ENCODE data around the gene TENM4. TPM values are rescaled to one million over a fixed set of nuclear protein-coding genes. Genes with fewer than 3 reads are reported as not detected.

The TENM4 gene
- polyA plus RNA-seq, 1 experiment = 0.39 TPM

DNA sequence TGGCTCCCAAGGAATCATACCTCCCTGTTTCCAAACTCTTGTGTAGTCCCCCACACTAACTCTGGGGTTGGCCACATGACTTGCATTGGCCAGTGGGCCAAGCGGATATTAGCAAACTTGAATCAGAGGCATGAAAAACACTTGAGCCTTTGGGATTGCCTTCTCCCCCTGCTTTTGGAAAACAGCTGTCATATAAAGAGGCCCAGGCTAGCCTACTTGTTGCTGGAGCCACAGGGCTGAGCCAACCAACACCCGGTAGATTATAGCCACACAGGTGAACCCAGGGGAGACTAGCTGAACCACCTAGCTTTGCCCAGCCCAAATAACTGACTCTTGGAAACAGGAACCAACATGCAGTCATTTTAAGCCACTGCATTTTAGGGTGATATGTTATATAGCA lies 354.8 kb downstream of the TENM4 start:
- H3K27me3 ChIP-seq (ENCODE audit: control insufficient read depth, insufficient read depth, low read length) = no peaks in the 10 kb centered on the region
- TF ChIP-seq, protein P1, sequence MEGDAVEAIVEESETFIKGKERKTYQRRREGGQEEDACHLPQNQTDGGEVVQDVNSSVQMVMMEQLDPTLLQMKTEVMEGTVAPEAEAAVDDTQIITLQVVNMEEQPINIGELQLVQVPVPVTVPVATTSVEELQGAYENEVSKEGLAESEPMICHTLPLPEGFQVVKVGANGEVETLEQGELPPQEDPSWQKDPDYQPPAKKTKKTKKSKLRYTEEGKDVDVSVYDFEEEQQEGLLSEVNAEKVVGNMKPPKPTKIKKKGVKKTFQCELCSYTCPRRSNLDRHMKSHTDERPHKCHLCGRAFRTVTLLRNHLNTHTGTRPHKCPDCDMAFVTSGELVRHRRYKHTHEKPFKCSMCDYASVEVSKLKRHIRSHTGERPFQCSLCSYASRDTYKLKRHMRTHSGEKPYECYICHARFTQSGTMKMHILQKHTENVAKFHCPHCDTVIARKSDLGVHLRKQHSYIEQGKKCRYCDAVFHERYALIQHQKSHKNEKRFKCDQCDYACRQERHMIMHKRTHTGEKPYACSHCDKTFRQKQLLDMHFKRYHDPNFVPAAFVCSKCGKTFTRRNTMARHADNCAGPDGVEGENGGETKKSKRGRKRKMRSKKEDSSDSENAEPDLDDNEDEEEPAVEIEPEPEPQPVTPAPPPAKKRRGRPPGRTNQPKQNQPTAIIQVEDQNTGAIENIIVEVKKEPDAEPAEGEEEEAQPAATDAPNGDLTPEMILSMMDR (IDR thresholded peaks at IDR 0.05; ENCODE audit: insufficient read depth, low read depth, low read length) = no peak
- DNase-seq (ENCODE audit: low read depth) = no peak
- CTCF ChIA-PET = interaction anchor here (2.9 to 4.9 kb wide), 2 partner anchors 10 to 441 kb away, joined by 8 to 24 read pairs; no protein-coding TSS in a partner anchor
- no peak overlapping the region for H3K4me3 ChIP-seq (ENCODE audit: low read depth, low read length)
- POLR2A ChIA-PET = no interaction called here
- no peaks in the 10 kb centered on the region for H3K36me3 ChIP-seq (ENCODE audit: control insufficient read depth, insufficient read depth, low read length)

DNA sequence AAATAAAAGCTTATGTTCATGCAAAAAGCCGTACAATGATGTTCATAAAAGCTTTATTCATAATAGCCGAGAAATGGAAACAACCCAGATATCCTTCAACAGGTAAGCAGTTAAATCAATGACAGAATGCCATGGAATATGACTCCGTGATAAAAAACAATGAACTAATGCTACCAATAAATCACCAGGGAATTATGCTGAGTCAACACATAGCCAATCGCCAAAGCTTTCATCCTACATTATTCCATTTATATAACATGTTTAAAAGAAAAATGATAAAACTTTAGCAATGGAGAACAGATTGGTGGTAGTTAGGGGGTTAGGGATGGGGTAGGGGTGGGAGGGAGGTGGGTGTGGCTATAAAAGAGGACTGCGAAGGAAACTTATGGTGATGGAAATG lies 356.4 kb downstream of the TENM4 start:
- TF ChIP-seq, protein P1 (IDR thresholded peaks at IDR 0.05; ENCODE audit: insufficient read depth, low read depth, low read length) = no peak
- H3K36me3 ChIP-seq (ENCODE audit: control insufficient read depth, insufficient read depth, low read length) = no peaks in the 10 kb centered on the region
- no peaks in the 10 kb centered on the region for H3K27me3 ChIP-seq (ENCODE audit: control insufficient read depth, insufficient read depth, low read length)
- no peak overlapping the region for H3K4me3 ChIP-seq (ENCODE audit: low read depth, low read length)
- DNase-seq (ENCODE audit: low read depth) = no peak
- ChIA-PET CTCF (interaction anchor here (1.2 to 1.8 kb wide), 2 partner anchors 21 to 439 kb away, joined by 4 read pairs; no protein-coding TSS in a partner anchor), POLR2A (no interaction called here)

DNA sequence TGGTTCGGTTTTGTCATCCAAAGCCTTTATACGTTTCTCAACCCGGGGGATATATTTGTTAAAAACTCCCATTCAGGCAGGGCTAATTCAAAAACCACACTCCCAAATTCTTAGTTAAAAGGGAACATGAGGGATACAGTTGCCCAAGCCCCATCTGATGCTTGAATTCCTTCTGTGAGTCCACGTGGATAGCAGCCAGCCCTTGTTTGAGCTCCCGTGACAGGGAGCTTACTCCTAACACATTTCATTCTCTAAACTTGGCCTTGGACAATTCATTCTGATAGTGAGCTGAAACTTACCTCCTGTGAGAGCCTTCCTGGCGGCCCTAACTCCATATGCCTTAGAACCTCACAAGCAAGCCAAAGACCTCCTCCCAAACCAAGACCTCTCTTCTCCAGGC lies 357.5 kb downstream of the TENM4 start:
- DNase-seq (ENCODE audit: low read depth) = no peak
- TF ChIP-seq, protein P1 (IDR thresholded peaks at IDR 0.05; ENCODE audit: insufficient read depth, low read depth, low read length) = no peak
- POLR2A ChIA-PET = no interaction called here
- H3K4me3 ChIP-seq (ENCODE audit: low read depth, low read length) = no peak overlapping the region
- CTCF ChIA-PET = interaction anchor here (1.1 to 2.7 kb wide), 6 partner anchors 9 to 438 kb away, joined by 3 to 8 read pairs (median 4); no protein-coding TSS in a partner anchor
- H3K36me3 ChIP-seq (ENCODE audit: control insufficient read depth, insufficient read depth, low read length) = no peaks in the 10 kb centered on the region
- H3K27me3 ChIP-seq (ENCODE audit: control insufficient read depth, insufficient read depth, low read length) = no peaks in the 10 kb centered on the region

DNA sequence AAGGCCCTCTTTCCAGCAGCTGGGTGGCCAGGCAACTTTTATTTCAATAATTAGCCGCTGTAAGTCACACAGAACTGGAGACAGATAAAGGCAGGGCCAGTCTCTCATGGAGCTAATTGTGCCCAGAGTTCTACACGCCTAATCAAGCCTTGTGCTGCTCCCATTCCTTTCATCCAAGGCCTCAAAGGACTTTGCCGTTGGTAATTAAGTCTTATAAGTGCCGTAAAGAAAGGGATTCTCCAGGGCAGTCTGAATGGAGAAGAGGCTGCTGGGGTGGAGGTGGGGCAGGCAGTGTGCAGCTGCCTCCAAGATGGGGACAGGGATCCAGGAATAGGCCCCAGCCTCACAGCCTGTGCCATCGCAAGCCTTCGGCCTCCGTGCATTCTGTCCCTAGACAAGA lies 357.9 kb downstream of the TENM4 start:
- no peaks in the 10 kb centered on the region for H3K36me3 ChIP-seq (ENCODE audit: control insufficient read depth, insufficient read depth, low read length)
- H3K4me3 ChIP-seq (ENCODE audit: low read depth, low read length) = no peak overlapping the region
- no peaks in the 10 kb centered on the region for H3K27me3 ChIP-seq (ENCODE audit: control insufficient read depth, insufficient read depth, low read length)
- TF ChIP-seq, protein P1 (IDR thresholded peaks at IDR 0.05; ENCODE audit: insufficient read depth, low read depth, low read length) = no peak
- POLR2A ChIA-PET = no interaction called here
- no peak for DNase-seq (ENCODE audit: low read depth)
- CTCF ChIA-PET = interaction anchor here (1.1 to 2.7 kb wide), 6 partner anchors 10 to 437 kb away, joined by 3 to 8 read pairs (median 4); no protein-coding TSS in a partner anchor

DNA sequence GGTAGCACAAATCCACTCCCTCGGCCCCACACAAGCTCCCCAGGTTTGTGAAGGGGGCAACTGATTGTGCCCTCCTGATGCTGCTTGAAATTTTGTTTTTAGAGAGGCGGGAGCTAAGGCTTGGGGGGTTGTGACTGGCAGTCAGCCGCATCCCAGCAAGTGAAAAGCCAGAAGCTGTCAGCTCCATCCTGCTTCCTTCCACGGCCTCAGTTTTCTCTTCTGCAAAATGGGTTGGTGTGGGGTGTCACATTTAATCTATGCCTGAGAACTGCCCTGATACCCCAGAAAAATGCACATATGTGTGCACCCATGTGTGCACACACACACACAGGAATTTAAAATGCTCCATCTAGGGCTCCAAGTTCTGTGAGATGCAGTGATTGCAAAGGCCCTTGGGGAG lies 358.6 kb downstream of the TENM4 start:
- CTCF ChIA-PET = interaction anchor here (0.8 to 2.7 kb wide), 6 partner anchors 10 to 436 kb away, joined by 3 to 13 read pairs (median 4); no protein-coding TSS in a partner anchor
- Histone ChIP-seq H3K27me3 (ENCODE audit: control insufficient read depth, insufficient read depth, low read length) (no peaks in the 10 kb centered on the region), H3K4me3 (ENCODE audit: low read depth, low read length) (no peak overlapping the region), H3K36me3 (ENCODE audit: control insufficient read depth, insufficient read depth, low read length) (no peaks in the 10 kb centered on the region)
- POLR2A ChIA-PET = no interaction called here
- TF ChIP-seq, protein P1 (IDR thresholded peaks at IDR 0.05; ENCODE audit: insufficient read depth, low read depth, low read length) = no peak
- DNase-seq (ENCODE audit: low read depth) = no peak

All from BJ (cell line).